A549 (cell line): ENCODE measurements around the gene TUSC2. TPM values are rescaled to one million over a fixed set of nuclear protein-coding genes. Genes with fewer than 3 reads are reported as not detected.
A peak's percentile ranks its signal among the peaks of the same experiment; 100 is the strongest.

Source experiments
- ATAC-seq, 2 experiments: fragments of 200-7000 bp in 1 of 2; fragments of >200 bp in 1 of 2; cut with Nextera tagmentation in 1 of 2; cut with Tn5 transposase in 1 of 2; 3 replicates each; pipeline versions ENCODE4 v1.8.0 to v1.9.1; 2018 to 2020; ENCODE audit warnings: mild to moderate bottlenecking in 1 of 2, moderate library complexity in 1 of 2
- CTCF ChIA-PET: fragments of 300-600 bp; sonication (Branson Sonifier 250); formaldehyde crosslinking; extraction: SDS; loops from one replicate; lab custom pipeline; 2021; ENCODE audit warnings: antibody characterized with exemption, inconsistent platforms; lab: Yijun Ruan, JAX
- POLR2A ChIA-PET: fragments of 350-600 bp; formaldehyde crosslinking; extraction: SDS; loops from one replicate; lab custom pipeline; 2021; ENCODE audit warnings: antibody characterized with exemption, inconsistent platforms; lab: Yijun Ruan, JAX
- DNase-seq, 2 experiments: peaks; one replicate each; pipeline versions ENCODE4 v3.0.0 to v3.0.0-alpha.2; 2011 to 2016; ENCODE audit warnings: low read depth in 1 of 2, low spot score in 1 of 2
- FAIRE-seq: peaks from 2 replicates; lab custom pipeline; 2011; peaks lifted over from hg19 to GRCh38; lab: Jason Lieb, UNC
- H3K27ac ChIP-seq, 2 experiments: fragments of >200 bp; sonication (Bioruptor Twin); formaldehyde crosslinking; 3 replicates each; pipeline ENCODE4 v1.5.1; 2016 to 2017
- H3K4me1 ChIP-seq: fragments of >200 bp; sonication (Bioruptor Twin); formaldehyde crosslinking; 3 replicates; pipeline ENCODE4 v1.6.1; 2016
- H3K4me2 ChIP-seq: fragments of >200 bp; sonication (Bioruptor Twin); formaldehyde crosslinking; 3 replicates; pipeline ENCODE4 v1.6.1; 2016
- H3K4me3 ChIP-seq: fragments of >200 bp; sonication (Bioruptor Twin); formaldehyde crosslinking; 3 replicates; pipeline ENCODE4 v1.5.1; 2016
- H3K9me3 ChIP-seq: fragments of >200 bp; sonication (Bioruptor Twin); formaldehyde crosslinking; 3 replicates; pipeline ENCODE4 v1.6.1; 2016
- ATOH8 ChIP-seq: fragments of 250-450 bp; sonication (Bioruptor Pico); IDR thresholded peaks from 2 replicates; pipeline ENCODE4 v1.5.0; 2020; ENCODE audit warnings: low read depth, mild to moderate bottlenecking, moderate library complexity
- BHLHE40 ChIP-seq: IDR thresholded peaks from 2 replicates; pipeline ENCODE4 v1.6.1; 2012; ENCODE audit warnings: low read depth, low read length, inconsistent platforms
- CBX2 ChIP-seq: fragments of 200-600 bp; sonication (generic); IDR thresholded peaks from 2 replicates; pipeline ENCODE4 v1.6.1; 2016; ENCODE audit warnings: low read depth, mild to moderate bottlenecking, borderline replicate concordance
- E2F6 ChIP-seq: IDR thresholded peaks from 2 replicates; pipeline ENCODE4 v1.6.1; 2012; ENCODE audit warnings: low read depth, borderline replicate concordance
- EHF ChIP-seq: fragments of 250-450 bp; sonication (Bioruptor Pico); IDR thresholded peaks from 2 replicates; pipeline ENCODE4 v1.5.0; 2020; ENCODE audit warnings: mild to moderate bottlenecking
- EP300 ChIP-seq, 2 experiments: fragments of >200 bp; sonication (Bioruptor Twin); formaldehyde crosslinking; IDR thresholded peaks; 2 replicates in 1 of 2; 3 replicates in 1 of 2; pipeline ENCODE4 v1.6.1; 2016 to 2017
- GATA3 ChIP-seq: IDR thresholded peaks from 2 replicates; pipeline ENCODE4 v1.6.1; 2012; ENCODE audit warnings: borderline replicate concordance
- HES2 ChIP-seq: fragments of >200 bp; sonication (Bioruptor Twin); formaldehyde crosslinking; IDR thresholded peaks from 2 replicates; pipeline ENCODE4 v1.6.1; 2016
- HEYL ChIP-seq: fragments of 250-450 bp; sonication (Bioruptor Pico); IDR thresholded peaks from 2 replicates; pipeline ENCODE4 v1.8.0; 2021; ENCODE audit warnings: mild to moderate bottlenecking, moderate library complexity
- JUN ChIP-seq, 2 experiments: fragments of >200 bp; sonication (Bioruptor Twin); formaldehyde crosslinking; IDR thresholded peaks; 2 replicates in 1 of 2; 3 replicates in 1 of 2; pipeline ENCODE4 v1.6.1; 2016 to 2017
- MAX ChIP-seq: IDR thresholded peaks from 2 replicates; pipeline ENCODE4 v1.6.1; 2012
- NFE2L2 ChIP-seq: fragments of 150-350 bp; conservative IDR thresholded peaks from 2 replicates; pipeline ENCODE4 v1.6.1; 2014; ENCODE audit warnings: low read length
- PHF8 ChIP-seq: fragments of 200-600 bp; sonication (generic); IDR thresholded peaks from 2 replicates; pipeline ENCODE4 v1.6.1; 2016; ENCODE audit warnings: low read depth, mild to moderate bottlenecking, antibody characterized with exemption, moderate library complexity, borderline replicate concordance
- POLR2A ChIP-seq: IDR thresholded peaks from 2 replicates; pipeline ENCODE4 v1.6.1; 2012; ENCODE audit warnings: mild to moderate bottlenecking, low read length
- RAD21 ChIP-seq, 2 experiments: fragments of >200 bp in 1 of 2; sonication (Bioruptor Twin) in 1 of 2; formaldehyde crosslinking in 1 of 2; IDR thresholded peaks in 1 of 2; conservative IDR thresholded peaks in 1 of 2; 2 replicates in 1 of 2; 3 replicates in 1 of 2; pipeline ENCODE4 v1.6.1; 2012 to 2018; ENCODE audit warnings: inconsistent platforms in 1 of 2
- RARB ChIP-seq: fragments of 250-450 bp; sonication (Bioruptor Pico); IDR thresholded peaks from 2 replicates; pipeline ENCODE4 v1.8.0; 2021; ENCODE audit warnings: mild to moderate bottlenecking, moderate library complexity
- RNF2 ChIP-seq: fragments of 200-600 bp; sonication (generic); IDR thresholded peaks from 2 replicates; pipeline ENCODE4 v1.6.1; 2016; ENCODE audit warnings: low read depth, mild to moderate bottlenecking, antibody characterized with exemption, moderate library complexity, borderline replicate concordance
- SMC3 ChIP-seq: fragments of >200 bp; sonication (Bioruptor Twin); formaldehyde crosslinking; IDR thresholded peaks from 3 replicates; pipeline ENCODE4 v1.6.1; 2018; ENCODE audit warnings: inconsistent platforms
- SREBF2 ChIP-seq: fragments of 450-650 bp; IDR thresholded peaks from 2 replicates; pipeline ENCODE4 v1.6.1; 2014; ENCODE audit warnings: mild to moderate bottlenecking, moderate library complexity
- TFCP2L1 ChIP-seq: fragments of 250-450 bp; sonication (Bioruptor Pico); IDR thresholded peaks from 2 replicates; pipeline ENCODE4 v1.5.0; 2021; ENCODE audit warnings: mild to moderate bottlenecking
- WGBS: methylation state at CpG from one replicate; pipeline ENCODE4 v1.1.6; 2017; ENCODE audit errors: missing lambda C conversion rate; 5-methylcytosine and 5-hydroxymethylcytosine counted together
- polyA plus RNA-seq, 4 experiments: library from polyadenylated mRNA; depleted of rRNA in 3 of 4; stranded (reverse); fragments of >200 nt; fragmentation: RNase III in 1 of 4; extraction: RNeasy Plus Mini Kit Qiagen cat#74134 plus additional on column Dnase treatment in 1 of 4; gene quantifications; 2 replicates in 3 of 4; 3 replicates in 1 of 4; pipeline ENCODE4 v1.2.3, GENCODE V29; 2011 to 2017

TUSC2 gene
- polyA plus RNA-seq, 2 of the 4 experiments (the other 2 are of a cell fraction): 18.2 to 23.5 TPM

GRCh38 chr3:50339485-50340146, 11.6 kb upstream of the TUSC2 start:
- ATAC-seq: no peak
- TF ChIP-seq RNF2: no peak
- TF ChIP-seq HES2: no peak
- no peak for TF ChIP-seq HEYL (CRISPR knock-in tag)
- WGBS: 77% methylated on average over 13 of the region's 14 CpGs
- H3K9me3 ChIP-seq: no peaks in the 10 kb centered on the region
- DNase-seq: no peak
- H3K27ac ChIP-seq: no peak overlapping the region
- H3K4me2 ChIP-seq: no peak overlapping the region
- H3K4me3 ChIP-seq: no peak overlapping the region
- ChIA-PET POLR2A (interaction anchor here (0.7 kb wide), 1 partner anchor 161 kb away, joined by 4 read pairs; no protein-coding TSS in a partner anchor), CTCF (interaction anchor here (0.9 kb wide), 1 partner anchor 9 kb away, joined by 3 read pairs; no protein-coding TSS in a partner anchor)
- peaks cover 21% of the 10 kb centered on the region for H3K4me1 ChIP-seq
- no peak for FAIRE-seq

GRCh38 chr3:50338965-50339364, 10.9 kb upstream of the TUSC2 start:
- no peak overlapping the region for H3K4me3 ChIP-seq
- peaks cover 27% of the 10 kb centered on the region for H3K4me1 ChIP-seq
- ATAC-seq (no peak), FAIRE-seq (no peak), DNase-seq (no peak)
- 79% methylated on average over 5 of the region's 5 CpGs for WGBS
- ChIA-PET POLR2A (interaction anchor here (0.7 kb wide), 1 partner anchor 162 kb away, joined by 4 read pairs; no protein-coding TSS in a partner anchor), CTCF (interaction anchor here (0.7 to 3.1 kb wide), 3 partner anchors 8 to 15 kb away, joined by 3 to 15 read pairs (median 3); no protein-coding TSS in a partner anchor)
- no peaks in the 10 kb centered on the region for H3K9me3 ChIP-seq
- H3K27ac ChIP-seq: no peak overlapping the region
- TF ChIP-seq SMC3 (no peak), TFCP2L1 (CRISPR knock-in tag) (no peak), EHF (CRISPR knock-in tag) (no peak), SREBF2 (no peak), JUN (IDR thresholded peaks at IDR 0.05) (no peak), CBX2 (no peak), RAD21 (conservative IDR thresholded peaks at IDR 0.05 in 1 of 2, IDR thresholded peaks at IDR 0.05 in 1 of 2) (no peak)
- H3K4me2 ChIP-seq: no peak overlapping the region

GRCh38 chr3:50337175-50337861, 9.3 kb upstream of the TUSC2 start:
- H3K4me1 ChIP-seq: peaks cover 29% of the 10 kb centered on the region
- H3K4me3 ChIP-seq: peak overlapping the region; percentile 72
- ATAC-seq: peak; percentile 91 to 93
- no peaks in the 10 kb centered on the region for H3K9me3 ChIP-seq
- no peak for TF ChIP-seq EP300 (IDR thresholded peaks at IDR 0.05)
- TF ChIP-seq POLR2A: peak; percentile 67
- TF ChIP-seq PHF8: peak; percentile 65; the same call in 1 of the 2 replicates
- no peak for TF ChIP-seq ATOH8
- TF ChIP-seq E2F6: peak; percentile 91; the same call in 1 of the 2 replicates
- TF ChIP-seq NFE2L2: no peak
- peak; percentile 12; the same call in 1 of the 2 replicates for TF ChIP-seq GATA3
- TF ChIP-seq JUN (IDR thresholded peaks at IDR 0.05): 0 out of 5 replicates have a peak, but pooled peaks have one; percentile 25 to 48
- TF ChIP-seq RARB: no peak
- peak; percentile 72 for TF ChIP-seq BHLHE40
- peak; percentile 84 for TF ChIP-seq MAX
- TF ChIP-seq, all 56 proteins: peak for 7
- Histone ChIP-seq H3K4me2 (peak overlapping the region; percentile 97), H3K27ac (peak overlapping the region; percentile 92 to 98)
- peak; percentile 97 to 98 for DNase-seq
- 0% methylated on average over 4 of the region's 79 CpGs for WGBS
- POLR2A ChIA-PET: interaction anchor here (0.9 to 2.0 kb wide), 12 partner anchors 9 to 274 kb away, joined by 3 to 27 read pairs (median 4); partner anchors contain the start of genes CISH, CYB561D2, HEMK1 and HYAL3
- no peak for FAIRE-seq
- CTCF ChIA-PET: interaction anchor here (1.2 to 6.2 kb wide), 3 partner anchors 10 to 16 kb away, joined by 3 to 56 read pairs (median 15); partner anchors contain the start of gene HYAL2
